Measurements from ENCODE around the gene PDE4D.

Gene PDE4D

GRCh38 chr5:59565551-59565950 lies 328.0 kb downstream of the PDE4D start:
- H3K9me3 ChIP-seq (replicated peaks; ENCODE audit: insufficient read depth, low read length) = no peaks in the 10 kb centered on the region
- no peak for TF ChIP-seq EZH2 (optimal IDR thresholded peaks at IDR 0.05; ENCODE audit: low read depth, low read length)
- no peak for TF ChIP-seq EZH2phosphoT487 (IDR thresholded peaks at IDR 0.05; ENCODE audit: low read length)
- TF ChIP-seq, protein P1, sequence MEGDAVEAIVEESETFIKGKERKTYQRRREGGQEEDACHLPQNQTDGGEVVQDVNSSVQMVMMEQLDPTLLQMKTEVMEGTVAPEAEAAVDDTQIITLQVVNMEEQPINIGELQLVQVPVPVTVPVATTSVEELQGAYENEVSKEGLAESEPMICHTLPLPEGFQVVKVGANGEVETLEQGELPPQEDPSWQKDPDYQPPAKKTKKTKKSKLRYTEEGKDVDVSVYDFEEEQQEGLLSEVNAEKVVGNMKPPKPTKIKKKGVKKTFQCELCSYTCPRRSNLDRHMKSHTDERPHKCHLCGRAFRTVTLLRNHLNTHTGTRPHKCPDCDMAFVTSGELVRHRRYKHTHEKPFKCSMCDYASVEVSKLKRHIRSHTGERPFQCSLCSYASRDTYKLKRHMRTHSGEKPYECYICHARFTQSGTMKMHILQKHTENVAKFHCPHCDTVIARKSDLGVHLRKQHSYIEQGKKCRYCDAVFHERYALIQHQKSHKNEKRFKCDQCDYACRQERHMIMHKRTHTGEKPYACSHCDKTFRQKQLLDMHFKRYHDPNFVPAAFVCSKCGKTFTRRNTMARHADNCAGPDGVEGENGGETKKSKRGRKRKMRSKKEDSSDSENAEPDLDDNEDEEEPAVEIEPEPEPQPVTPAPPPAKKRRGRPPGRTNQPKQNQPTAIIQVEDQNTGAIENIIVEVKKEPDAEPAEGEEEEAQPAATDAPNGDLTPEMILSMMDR (IDR thresholded peaks at IDR 0.05; ENCODE audit: low read length) = no peak
- H3K4me2 ChIP-seq (ENCODE audit: low read depth, low read length) = no peak overlapping the region
- H3F3A ChIP-seq (ENCODE audit: insufficient read depth, low read length) = peaks cover 34% of the 10 kb centered on the region
- no peaks in the 10 kb centered on the region for H3K9me2 ChIP-seq (replicated peaks; ENCODE audit: insufficient read depth, low read length)
- no peaks in the 10 kb centered on the region for H3K27me3 ChIP-seq (replicated peaks; ENCODE audit: insufficient read depth, low read length)
- H3K9ac ChIP-seq (ENCODE audit: low read length) = no peak overlapping the region
- DNase-seq = no peak
- H3K27ac ChIP-seq (ENCODE audit: low read length) = peak overlapping the region; percentile 14; the same call in 1 of the 2 replicates
- H2AFZ ChIP-seq (ENCODE audit: low read length) = no peak overlapping the region
- no peak overlapping the region for H3K4me3 ChIP-seq (ENCODE audit: low read length)
- no peaks in the 10 kb centered on the region for H3K36me3 ChIP-seq (replicated peaks; ENCODE audit: insufficient read depth, low read length)
- H3K79me2 ChIP-seq (ENCODE audit: low read length) = no peaks in the 10 kb centered on the region
- no peaks in the 10 kb centered on the region for H4K20me1 ChIP-seq (ENCODE audit: insufficient read depth, low read length)
- peaks cover 77% of the 10 kb centered on the region for H3K4me1 ChIP-seq (ENCODE audit: low read length)

GRCh38 chr5:59564895-59565294 lies 328.6 kb downstream of the PDE4D start:
- H3K27ac ChIP-seq (ENCODE audit: low read length) = peak overlapping the region; percentile 98; the same call in 1 of the 2 replicates
- H3K4me2 ChIP-seq (ENCODE audit: low read depth, low read length) = no peak overlapping the region
- no peak overlapping the region for H2AFZ ChIP-seq (ENCODE audit: low read length)
- H3K4me1 ChIP-seq (ENCODE audit: low read length) = peaks cover 77% of the 10 kb centered on the region
- H3K9ac ChIP-seq (ENCODE audit: low read length) = no peak overlapping the region
- no peaks in the 10 kb centered on the region for H3K36me3 ChIP-seq (replicated peaks; ENCODE audit: insufficient read depth, low read length)
- no peaks in the 10 kb centered on the region for H4K20me1 ChIP-seq (ENCODE audit: insufficient read depth, low read length)
- no peaks in the 10 kb centered on the region for H3K79me2 ChIP-seq (ENCODE audit: low read length)
- H3K4me3 ChIP-seq (ENCODE audit: low read length) = no peak overlapping the region
- no peaks in the 10 kb centered on the region for H3K9me3 ChIP-seq (replicated peaks; ENCODE audit: insufficient read depth, low read length)
- no peak for DNase-seq
- peaks cover 34% of the 10 kb centered on the region for H3F3A ChIP-seq (ENCODE audit: insufficient read depth, low read length)
- H3K27me3 ChIP-seq (replicated peaks; ENCODE audit: insufficient read depth, low read length) = no peaks in the 10 kb centered on the region
- H3K9me2 ChIP-seq (replicated peaks; ENCODE audit: insufficient read depth, low read length) = no peaks in the 10 kb centered on the region
- TF ChIP-seq, protein P1 (IDR thresholded peaks at IDR 0.05; ENCODE audit: low read length) = no peak
- TF ChIP-seq EZH2phosphoT487 (IDR thresholded peaks at IDR 0.05; ENCODE audit: low read length) (no peak), EZH2 (optimal IDR thresholded peaks at IDR 0.05; ENCODE audit: low read depth, low read length) (no peak)

DNA sequence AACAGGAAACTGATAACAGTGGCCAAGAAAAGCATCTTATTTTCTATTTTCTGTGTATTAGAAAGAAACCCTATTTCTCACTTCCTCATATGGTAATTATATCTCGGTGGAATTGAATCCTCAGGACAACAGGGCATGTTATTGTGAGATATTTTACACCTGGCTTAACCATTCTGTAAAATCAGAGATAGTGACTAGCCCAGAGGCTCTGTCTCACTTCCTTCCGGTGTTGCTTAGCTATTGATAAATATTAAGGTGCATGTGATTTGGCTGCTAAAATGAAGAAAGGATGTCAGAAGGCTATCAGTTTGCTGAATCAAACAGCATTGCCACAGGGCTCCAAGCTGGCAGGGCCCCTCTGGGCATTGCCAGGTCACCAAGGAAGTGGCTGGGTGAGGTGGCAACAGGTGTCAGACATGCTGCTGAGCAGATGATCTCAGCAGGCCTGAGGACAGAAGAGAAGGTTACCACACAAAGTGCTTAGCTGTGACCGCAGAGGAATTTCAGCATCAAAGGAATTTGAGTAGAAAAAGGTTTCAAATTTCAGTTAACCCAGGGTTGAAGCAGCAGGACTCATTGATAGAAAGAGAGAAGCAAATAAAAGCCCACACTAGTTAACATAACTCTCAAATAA lies 330.7 kb downstream of the PDE4D start:
- Histone ChIP-seq H3K36me3 (replicated peaks; ENCODE audit: insufficient read depth, low read length) (no peaks in the 10 kb centered on the region), H3K4me2 (ENCODE audit: low read depth, low read length) (peak overlapping the region; percentile 61), H3K9me3 (replicated peaks; ENCODE audit: insufficient read depth, low read length) (no peaks in the 10 kb centered on the region), H3K27ac (ENCODE audit: low read length) (peak overlapping the region; percentile 98), H3K9ac (ENCODE audit: low read length) (peak overlapping the region; percentile 78), H3K9me2 (replicated peaks; ENCODE audit: insufficient read depth, low read length) (no peaks in the 10 kb centered on the region), H3F3A (ENCODE audit: insufficient read depth, low read length) (peaks cover 29% of the 10 kb centered on the region), H3K4me3 (ENCODE audit: low read length) (peak overlapping the region; percentile 34; the same call in 1 of the 2 replicates), H3K79me2 (ENCODE audit: low read length) (no peaks in the 10 kb centered on the region), H4K20me1 (ENCODE audit: insufficient read depth, low read length) (no peaks in the 10 kb centered on the region), H3K27me3 (replicated peaks; ENCODE audit: insufficient read depth, low read length) (no peaks in the 10 kb centered on the region), H3K4me1 (ENCODE audit: low read length) (peaks cover 75% of the 10 kb centered on the region), H2AFZ (ENCODE audit: low read length) (no peak overlapping the region)
- TF ChIP-seq, protein P1 (IDR thresholded peaks at IDR 0.05; ENCODE audit: low read length) = no peak
- TF ChIP-seq EZH2phosphoT487 (IDR thresholded peaks at IDR 0.05; ENCODE audit: low read length) (no peak), EZH2 (optimal IDR thresholded peaks at IDR 0.05; ENCODE audit: low read depth, low read length) (no peak)
- peak; percentile 95 for DNase-seq

Measured in MM.1S (cell line).